Right forelimb (tissue), 1 donor: ENCODE results near the gene MEG3.
A peak's percentile ranks its signal among the peaks of the same experiment; 100 is the strongest.

Experiments used
- DNase-seq: peaks from one replicate; pipeline ENCODE4 v3.0.0-alpha.2; 2018

Gene MEG3

GRCh38 chr14:100899884-100900771 is 74.2 kb downstream of the MEG3 start:
- peak; percentile 76 for DNase-seq

GRCh38 chr14:100900837-100901390 is 75.0 kb downstream of the MEG3 start:
- DNase-seq: peak; percentile 72

- peak; percentile 52 for DNase-seq
These were observed 75.7 kb downstream of the MEG3 start for GRCh38 chr14:100901391-100902183.

GRCh38 chr14:100902295-100903133 is 76.6 kb downstream of the MEG3 start:
- DNase-seq: peak; percentile 43

- peak; percentile 42 for DNase-seq
These were observed 77.2 kb downstream of the MEG3 start for GRCh38 chr14:100903134-100903468.

- DNase-seq: no peak
These were observed 77.8 kb downstream of the MEG3 start, which contains the start of gene RTL1 for GRCh38 chr14:100903672-100904185. RTL1 (minus strand) TSS chr14:100903722; CDS start chr14:100884788, 18,934 bp downstream.

GRCh38 chr14:100904307-100905087 is 78.6 kb downstream of the MEG3 start:
- no peak for DNase-seq

GRCh38 chr14:100905166-100905565 is 79.2 kb downstream of the MEG3 start:
- DNase-seq: no peak

- no peak for DNase-seq
These were observed 80.5 kb downstream of the MEG3 start for GRCh38 chr14:100906420-100906819.

GRCh38 chr14:100907240-100907639 is 81.3 kb downstream of the MEG3 start:
- no peak for DNase-seq

- no peak for DNase-seq
These were observed 83.5 kb downstream of the MEG3 start for GRCh38 chr14:100909439-100909838.
